ENCODE results near the gene CYP17A1. TPM values are rescaled to one million over a fixed set of nuclear protein-coding genes. Genes with fewer than 3 reads are reported as not detected.

Gene CYP17A1
- total RNA-seq, 1 experiment from 2014 or later: 2.1 TPM

DNA sequence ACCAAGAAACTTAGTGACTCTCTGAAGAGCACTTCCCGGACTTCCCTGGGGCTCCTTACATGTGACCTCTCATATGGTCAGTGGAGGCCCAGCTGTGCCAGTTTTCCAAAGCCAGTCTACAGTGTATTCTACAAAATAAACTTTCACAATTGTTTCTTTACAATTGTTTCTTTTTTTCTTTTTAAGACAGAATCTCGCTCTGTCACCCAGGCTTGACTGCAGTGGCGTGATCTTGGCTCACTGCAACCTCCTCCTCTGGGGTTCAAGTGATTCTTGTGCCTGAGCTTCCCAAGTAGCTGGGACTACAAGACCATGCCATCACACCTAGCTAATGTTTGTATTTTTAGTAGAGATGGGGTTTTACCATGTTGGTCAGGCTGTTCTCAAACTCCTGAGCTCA is 25.9 kb downstream of the CYP17A1 start:
- CTCF ChIA-PET: no interaction called here
- Mint-ChIP-seq H3K36me3 (peaks cover 6% of the 10 kb centered on the region; the same call in 1 of the 2 replicates), H3K9me3 (no peaks in the 10 kb centered on the region), H3K27me3 (ENCODE audit: low read depth) (no peaks in the 10 kb centered on the region), H3K4me3 (no peak overlapping the region), H3K4me1 (peaks cover 33% of the 10 kb centered on the region), H3K27ac (no peak overlapping the region)
- DNase-seq (ENCODE audit: low spot score): no peak
- no peak for ATAC-seq
- POLR2A ChIA-PET: no interaction called here
- no peak for TF ChIP-seq GABPB1 (CRISPR knock-in tag; IDR thresholded peaks at IDR 0.05)

DNA sequence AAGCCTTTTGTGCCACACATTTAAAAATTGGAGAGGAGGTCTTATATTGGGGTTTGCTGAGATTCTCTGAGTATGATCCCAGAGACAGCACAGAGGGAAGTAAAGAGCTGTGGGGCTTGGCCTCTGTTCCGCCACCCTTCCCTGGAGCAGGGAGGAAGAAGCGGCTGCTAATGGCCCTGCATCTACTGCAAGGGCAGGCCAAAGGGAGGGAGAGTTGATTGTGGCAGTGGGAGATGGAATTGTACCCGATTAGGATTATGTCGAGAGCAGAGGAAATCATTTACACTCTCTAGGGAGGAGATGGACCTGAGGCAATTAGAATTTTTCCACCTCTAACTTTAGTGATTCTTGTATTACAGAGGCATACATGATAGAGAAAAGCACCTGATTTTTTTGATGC is 28.8 kb downstream of the CYP17A1 start:
- Mint-ChIP-seq H3K27ac (peak overlapping the region; percentile 20), H3K27me3 (ENCODE audit: low read depth) (no peaks in the 10 kb centered on the region), H3K36me3 (peaks cover 11% of the 10 kb centered on the region), H3K4me3 (no peak overlapping the region), H3K4me1 (peaks cover 30% of the 10 kb centered on the region), H3K9me3 (peaks cover 6% of the 10 kb centered on the region)
- DNase-seq (ENCODE audit: low spot score) (no peak), ATAC-seq (peak; percentile 46)
- CTCF ChIA-PET: no interaction called here
- TF ChIP-seq, protein P1, sequence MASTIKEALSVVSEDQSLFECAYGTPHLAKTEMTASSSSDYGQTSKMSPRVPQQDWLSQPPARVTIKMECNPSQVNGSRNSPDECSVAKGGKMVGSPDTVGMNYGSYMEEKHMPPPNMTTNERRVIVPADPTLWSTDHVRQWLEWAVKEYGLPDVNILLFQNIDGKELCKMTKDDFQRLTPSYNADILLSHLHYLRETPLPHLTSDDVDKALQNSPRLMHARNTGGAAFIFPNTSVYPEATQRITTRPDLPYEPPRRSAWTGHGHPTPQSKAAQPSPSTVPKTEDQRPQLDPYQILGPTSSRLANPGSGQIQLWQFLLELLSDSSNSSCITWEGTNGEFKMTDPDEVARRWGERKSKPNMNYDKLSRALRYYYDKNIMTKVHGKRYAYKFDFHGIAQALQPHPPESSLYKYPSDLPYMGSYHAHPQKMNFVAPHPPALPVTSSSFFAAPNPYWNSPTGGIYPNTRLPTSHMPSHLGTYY (CRISPR knock-in tag; IDR thresholded peaks at IDR 0.05): no peak
- no peak for TF ChIP-seq GTF2I (CRISPR knock-in tag; conservative IDR thresholded peaks at IDR 0.05)
- no peak for TF ChIP-seq NFE2L1 (CRISPR knock-in tag; IDR thresholded peaks at IDR 0.05)
- TF ChIP-seq, protein P2, sequence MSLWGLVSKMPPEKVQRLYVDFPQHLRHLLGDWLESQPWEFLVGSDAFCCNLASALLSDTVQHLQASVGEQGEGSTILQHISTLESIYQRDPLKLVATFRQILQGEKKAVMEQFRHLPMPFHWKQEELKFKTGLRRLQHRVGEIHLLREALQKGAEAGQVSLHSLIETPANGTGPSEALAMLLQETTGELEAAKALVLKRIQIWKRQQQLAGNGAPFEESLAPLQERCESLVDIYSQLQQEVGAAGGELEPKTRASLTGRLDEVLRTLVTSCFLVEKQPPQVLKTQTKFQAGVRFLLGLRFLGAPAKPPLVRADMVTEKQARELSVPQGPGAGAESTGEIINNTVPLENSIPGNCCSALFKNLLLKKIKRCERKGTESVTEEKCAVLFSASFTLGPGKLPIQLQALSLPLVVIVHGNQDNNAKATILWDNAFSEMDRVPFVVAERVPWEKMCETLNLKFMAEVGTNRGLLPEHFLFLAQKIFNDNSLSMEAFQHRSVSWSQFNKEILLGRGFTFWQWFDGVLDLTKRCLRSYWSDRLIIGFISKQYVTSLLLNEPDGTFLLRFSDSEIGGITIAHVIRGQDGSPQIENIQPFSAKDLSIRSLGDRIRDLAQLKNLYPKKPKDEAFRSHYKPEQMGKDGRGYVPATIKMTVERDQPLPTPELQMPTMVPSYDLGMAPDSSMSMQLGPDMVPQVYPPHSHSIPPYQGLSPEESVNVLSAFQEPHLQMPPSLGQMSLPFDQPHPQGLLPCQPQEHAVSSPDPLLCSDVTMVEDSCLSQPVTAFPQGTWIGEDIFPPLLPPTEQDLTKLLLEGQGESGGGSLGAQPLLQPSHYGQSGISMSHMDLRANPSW (CRISPR knock-in tag; conservative IDR thresholded peaks at IDR 0.05; ENCODE audit: low read depth): no peak
- no peak for TF ChIP-seq ZNF263 (CRISPR knock-in tag; IDR thresholded peaks at IDR 0.05; ENCODE audit: low read depth)
- no peak for TF ChIP-seq SMAD3 (CRISPR knock-in tag; IDR thresholded peaks at IDR 0.05; ENCODE audit: borderline replicate concordance)
- TF ChIP-seq, protein P3, sequence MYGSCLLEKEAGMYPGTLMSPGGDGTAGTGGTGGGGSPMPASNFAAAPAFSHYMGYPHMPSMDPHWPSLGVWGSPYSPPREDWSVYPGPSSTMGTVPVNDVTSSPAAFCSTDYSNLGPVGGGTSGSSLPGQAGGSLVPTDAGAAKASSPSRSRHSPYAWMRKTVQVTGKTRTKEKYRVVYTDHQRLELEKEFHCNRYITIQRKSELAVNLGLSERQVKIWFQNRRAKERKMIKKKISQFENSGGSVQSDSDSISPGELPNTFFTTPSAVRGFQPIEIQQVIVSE (CRISPR knock-in tag; IDR thresholded peaks at IDR 0.05; ENCODE audit: borderline replicate concordance): no peak
- no peak for TF ChIP-seq ZNF317 (CRISPR knock-in tag; IDR thresholded peaks at IDR 0.05; ENCODE audit: borderline replicate concordance, low read depth)
- TF ChIP-seq SMAD4 (CRISPR knock-in tag; IDR thresholded peaks at IDR 0.05): no peak
- TF ChIP-seq GRHL2 (CRISPR knock-in tag; IDR thresholded peaks at IDR 0.05; ENCODE audit: insufficient replicate concordance, severe bottlenecking): no peak
- no peak for TF ChIP-seq ZNF232 (CRISPR knock-in tag; IDR thresholded peaks at IDR 0.05)
- TF ChIP-seq TCF7 (CRISPR knock-in tag; IDR thresholded peaks at IDR 0.05; ENCODE audit: low read depth): no peak
- TF ChIP-seq PRRX2 (CRISPR knock-in tag; IDR thresholded peaks at IDR 0.05): no peak
- TF ChIP-seq EMX1 (CRISPR knock-in tag; IDR thresholded peaks at IDR 0.05): no peak
- TF ChIP-seq, protein P4, sequence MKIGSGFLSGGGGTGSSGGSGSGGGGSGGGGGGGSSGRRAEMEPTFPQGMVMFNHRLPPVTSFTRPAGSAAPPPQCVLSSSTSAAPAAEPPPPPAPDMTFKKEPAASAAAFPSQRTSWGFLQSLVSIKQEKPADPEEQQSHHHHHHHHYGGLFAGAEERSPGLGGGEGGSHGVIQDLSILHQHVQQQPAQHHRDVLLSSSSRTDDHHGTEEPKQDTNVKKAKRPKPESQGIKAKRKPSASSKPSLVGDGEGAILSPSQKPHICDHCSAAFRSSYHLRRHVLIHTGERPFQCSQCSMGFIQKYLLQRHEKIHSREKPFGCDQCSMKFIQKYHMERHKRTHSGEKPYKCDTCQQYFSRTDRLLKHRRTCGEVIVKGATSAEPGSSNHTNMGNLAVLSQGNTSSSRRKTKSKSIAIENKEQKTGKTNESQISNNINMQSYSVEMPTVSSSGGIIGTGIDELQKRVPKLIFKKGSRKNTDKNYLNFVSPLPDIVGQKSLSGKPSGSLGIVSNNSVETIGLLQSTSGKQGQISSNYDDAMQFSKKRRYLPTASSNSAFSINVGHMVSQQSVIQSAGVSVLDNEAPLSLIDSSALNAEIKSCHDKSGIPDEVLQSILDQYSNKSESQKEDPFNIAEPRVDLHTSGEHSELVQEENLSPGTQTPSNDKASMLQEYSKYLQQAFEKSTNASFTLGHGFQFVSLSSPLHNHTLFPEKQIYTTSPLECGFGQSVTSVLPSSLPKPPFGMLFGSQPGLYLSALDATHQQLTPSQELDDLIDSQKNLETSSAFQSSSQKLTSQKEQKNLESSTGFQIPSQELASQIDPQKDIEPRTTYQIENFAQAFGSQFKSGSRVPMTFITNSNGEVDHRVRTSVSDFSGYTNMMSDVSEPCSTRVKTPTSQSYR (CRISPR knock-in tag; IDR thresholded peaks at IDR 0.05): no peak
- TF ChIP-seq TP53 (CRISPR knock-in tag; IDR thresholded peaks at IDR 0.05): no peak
- POLR2A ChIA-PET: no interaction called here
